GM19351 (cell line): ENCODE measurements around the gene ARID3B.
"Not testable (repeated sequence)": the region's sequence is repeated elsewhere in the genome, so short reads cannot be mapped to it uniquely, and the experiment has no call there.

Experiments used
- ATAC-seq: cut with Tn5 transposase; IDR thresholded peaks from one replicate; pipeline ENCODE4 v1.9.1; 2021; ENCODE audit warnings: mild to moderate bottlenecking, moderate library complexity; ENCODE audit not compliant: unreplicated experiment

ARID3B gene

DNA sequence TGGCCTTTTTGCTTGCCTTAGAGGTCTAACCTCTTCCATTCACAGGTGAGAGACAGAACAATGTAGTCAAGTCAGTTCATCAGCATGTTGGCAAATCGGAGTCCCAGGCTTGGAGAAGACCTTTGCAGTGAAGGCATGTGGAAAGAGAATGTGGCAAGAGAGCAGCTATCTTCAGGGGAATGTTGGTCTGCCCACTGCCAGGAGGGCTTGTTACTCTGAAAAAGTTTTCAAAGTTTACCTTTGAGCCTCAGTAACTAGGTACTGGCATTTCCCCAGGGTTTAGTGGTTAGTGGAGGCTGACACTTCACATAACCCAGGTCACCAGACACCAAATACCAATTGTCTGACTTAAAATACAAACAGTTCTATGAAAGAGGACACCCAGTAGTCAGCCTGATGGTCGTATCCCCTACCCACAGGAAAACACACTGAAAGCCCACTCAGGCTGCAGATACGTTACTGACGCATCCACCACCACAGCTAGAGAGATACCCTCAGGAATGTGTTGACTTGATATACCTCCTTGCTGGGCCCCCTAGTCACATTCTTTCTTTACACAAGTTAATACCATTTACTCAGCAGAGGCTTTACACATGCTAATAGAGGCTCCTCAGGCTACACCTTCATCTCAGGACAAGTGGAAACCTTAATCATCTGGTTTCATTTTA lies 9.7 kb upstream of the ARID3B start:
- no peak for ATAC-seq

DNA sequence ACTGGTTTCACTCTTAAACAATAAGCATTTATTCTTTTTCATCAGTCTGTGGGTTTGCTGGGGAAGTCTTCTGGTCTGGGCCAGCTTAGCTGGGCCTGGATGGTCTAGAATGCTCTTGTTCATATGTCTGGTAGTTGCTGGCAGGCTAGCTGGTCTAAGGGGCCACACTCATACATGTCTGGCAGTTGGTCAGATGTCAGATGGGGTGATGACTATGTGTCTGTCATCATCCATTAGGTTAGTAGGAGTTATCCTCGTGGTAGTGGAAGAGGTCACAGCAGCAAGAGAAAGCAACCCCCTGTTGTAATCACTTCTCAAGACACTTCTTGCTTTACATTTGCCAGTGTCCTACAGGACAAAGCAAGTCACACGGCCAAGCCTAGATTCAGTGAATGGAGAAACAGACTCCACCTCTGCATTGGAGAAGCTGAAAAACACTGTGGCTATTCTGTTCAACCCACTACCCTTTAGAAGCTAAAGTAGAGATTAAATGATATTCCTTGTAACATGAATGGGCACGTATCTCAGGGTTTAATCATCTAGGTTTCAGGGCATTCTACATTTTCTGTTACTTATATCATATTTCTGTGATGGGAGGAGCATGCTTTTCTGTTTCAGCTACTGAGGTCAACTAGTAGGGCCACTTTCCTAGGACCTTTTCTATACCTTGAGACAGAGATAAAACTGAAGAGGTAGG lies 5.5 kb upstream of the ARID3B start:
- no peak for ATAC-seq

DNA sequence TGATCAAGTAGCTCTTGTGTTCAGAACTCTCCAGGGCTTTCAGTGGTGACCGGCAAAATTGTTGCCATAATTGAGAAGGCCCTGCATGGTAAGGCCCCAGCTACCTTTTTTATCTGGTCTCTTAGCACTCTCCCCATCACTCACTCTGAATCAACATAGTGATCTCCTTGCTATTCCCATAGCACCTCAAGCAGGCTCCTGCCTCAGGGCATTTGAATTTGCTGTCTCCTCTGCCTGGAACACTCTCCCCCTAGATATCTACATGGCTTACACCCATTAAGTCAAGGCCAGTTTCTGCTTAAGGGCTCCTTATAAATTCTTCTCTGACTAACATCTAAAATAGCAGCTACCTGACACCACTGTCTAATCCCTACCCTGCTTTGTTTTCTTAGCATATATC lies 3.3 kb upstream of the ARID3B start:
- ATAC-seq, result no peak

DNA sequence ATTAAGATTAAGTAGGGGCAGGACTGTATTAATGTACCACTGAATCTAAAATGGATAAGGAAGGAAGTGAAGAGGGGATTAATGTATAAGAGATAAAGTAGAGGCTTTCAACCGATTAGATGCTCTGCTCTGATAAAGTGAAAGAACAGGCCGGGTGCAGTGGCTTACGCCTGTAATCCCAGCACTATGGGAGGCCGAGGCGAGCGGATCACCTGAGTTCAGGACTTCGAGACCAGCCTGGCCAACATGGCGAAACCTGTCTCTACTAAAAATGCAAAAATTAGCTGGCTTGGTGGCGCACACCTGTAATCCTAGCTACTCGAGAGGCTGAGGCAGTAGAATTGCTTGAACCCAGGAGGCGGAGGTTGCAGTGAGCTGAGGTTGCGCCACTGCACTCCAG lies 1.5 kb upstream of the ARID3B start:
- not testable (repeated sequence) for ATAC-seq

DNA sequence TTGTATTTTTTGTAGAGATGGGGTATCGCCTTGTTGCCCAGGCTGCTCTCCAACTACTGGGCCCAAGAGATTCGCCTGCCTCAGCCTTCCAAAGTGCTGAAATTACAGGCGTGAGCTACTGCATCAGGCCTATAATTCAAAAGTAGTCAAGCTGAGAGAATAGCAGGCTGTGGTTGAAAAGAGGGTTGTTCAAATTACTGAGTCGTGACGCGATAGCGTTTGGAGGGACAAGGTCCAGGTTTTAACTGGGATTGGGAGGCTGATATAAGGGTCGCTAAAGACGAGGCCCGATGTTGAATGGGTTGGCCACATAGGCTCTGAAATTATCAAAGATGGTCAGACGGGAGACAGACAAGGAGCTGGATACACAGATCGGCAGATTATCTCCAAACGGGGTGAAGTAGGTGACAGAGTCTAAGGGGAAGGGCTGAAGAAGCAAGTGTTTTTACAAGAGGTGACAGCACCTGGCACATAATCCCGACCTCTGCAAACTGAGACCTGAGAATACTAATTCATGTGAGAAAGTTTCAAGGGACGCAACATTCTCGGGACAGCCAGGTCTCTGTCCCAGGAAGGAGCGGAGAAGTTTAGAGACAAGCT lies 759 bp upstream of the ARID3B start:
- ATAC-seq, result peak; percentile 5

DNA sequence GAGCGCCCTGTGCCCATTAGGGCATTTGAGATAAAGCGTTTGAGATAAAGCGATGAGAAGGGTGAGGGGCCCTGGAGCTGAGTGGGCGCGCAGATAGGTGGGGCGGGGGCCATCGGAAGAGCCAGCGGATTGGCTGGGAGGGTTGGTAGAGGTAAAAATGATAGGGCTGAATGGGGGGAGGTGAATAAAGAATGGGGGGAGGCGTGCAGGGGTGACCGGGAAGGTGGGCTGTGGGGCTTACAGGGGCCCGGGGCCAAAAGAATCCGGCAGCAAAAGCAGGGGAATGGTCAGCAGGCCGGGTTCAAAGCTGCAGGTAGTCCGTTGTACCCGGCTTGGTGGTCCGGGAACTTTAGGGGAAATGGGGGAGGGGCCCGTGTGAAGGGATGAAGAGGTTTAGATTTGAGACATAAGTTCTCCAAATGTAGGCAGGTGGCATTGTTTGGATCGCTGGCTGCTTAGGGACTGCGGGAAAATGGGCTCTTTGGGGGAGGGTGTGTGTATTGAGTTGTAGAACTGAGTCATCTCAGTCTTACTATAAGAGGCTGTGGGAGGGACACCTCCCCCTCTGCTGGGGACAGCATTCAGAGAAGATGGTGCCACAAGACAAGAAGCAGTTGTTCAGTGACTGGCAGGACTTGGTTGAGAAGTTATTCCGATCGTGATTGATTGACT lies 610 bp downstream of the ARID3B start:
- peak; percentile 46 for ATAC-seq

DNA sequence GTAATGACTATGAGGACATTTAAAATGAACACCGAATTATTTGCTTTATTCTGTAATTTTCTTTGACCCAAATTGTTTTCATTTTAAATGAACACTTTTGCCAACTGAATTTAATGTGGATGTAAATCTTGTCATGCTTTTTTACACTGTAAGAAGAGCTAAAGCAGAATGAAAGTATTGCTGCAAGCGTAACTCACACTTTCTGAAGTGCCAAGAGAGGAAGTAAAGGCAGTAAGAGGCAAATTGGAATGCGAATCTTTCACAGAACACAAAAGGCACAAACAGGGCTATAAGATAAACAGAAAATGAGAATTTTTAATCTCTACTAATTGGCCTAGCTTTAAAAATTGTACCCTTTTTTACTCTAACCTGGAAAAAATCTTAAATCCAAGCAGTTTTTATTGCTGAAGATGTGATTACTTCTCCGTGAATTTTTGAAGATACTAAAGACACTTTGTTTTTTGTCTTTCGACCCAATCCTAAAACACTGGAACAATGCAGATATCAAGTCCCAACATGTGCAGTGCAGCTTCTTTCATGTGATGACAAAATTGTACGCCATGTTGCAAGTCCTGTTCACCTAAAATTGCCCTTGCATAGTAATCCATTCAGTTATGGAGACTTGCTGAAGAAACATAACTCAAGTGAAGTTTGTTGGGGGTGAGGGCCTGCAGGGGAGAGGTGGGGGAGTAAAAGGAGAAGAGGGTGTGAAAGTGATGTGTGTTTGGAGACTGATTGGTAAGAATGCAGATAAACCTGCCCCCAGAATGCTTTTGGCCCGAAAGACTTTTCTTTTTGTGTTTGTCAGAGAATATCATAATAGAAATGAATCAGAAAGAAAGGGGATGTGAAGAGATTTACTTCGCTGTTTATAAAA lies 1.4 kb downstream of the ARID3B start:
- ATAC-seq, result no peak

DNA sequence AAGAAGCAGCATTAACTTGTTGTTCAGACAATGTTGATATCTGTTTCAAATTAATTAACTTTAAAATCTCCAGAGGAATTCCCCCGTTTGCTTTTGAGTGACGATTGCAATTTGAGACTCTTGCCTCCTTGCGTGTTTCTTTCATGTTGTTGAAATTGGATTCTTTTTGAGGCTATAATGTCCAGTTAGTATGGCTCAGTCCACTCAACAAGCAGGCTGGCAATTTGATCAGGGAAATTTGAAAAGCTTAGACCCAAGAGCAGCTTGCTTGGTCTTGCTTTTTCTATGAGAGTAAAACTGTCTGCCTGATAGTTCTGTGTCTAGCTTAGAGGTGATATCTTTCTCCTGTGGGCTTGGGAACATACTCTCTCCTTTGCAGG lies 2.0 kb downstream of the ARID3B start:
- ATAC-seq, result no peak

DNA sequence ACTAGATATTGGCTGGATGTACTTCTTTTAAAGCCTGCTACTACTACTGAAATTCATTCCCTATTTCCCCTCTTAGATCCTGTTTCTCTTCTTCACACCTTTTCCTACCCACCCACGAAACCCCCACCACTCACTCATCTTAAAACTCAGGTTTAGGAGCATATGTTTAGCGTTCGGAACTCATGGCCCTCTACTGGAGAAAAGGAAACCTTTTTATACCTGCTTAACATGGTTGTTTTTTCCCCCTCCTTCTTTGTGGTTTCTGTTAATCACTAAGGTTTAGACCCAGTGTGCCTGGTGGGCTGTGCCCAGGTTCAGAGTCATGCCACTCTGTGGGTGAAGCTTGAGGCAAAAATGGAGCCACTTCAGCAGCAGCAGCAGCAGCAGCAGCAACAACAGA lies 2.6 kb downstream of the ARID3B start:
- ATAC-seq, result no peak

DNA sequence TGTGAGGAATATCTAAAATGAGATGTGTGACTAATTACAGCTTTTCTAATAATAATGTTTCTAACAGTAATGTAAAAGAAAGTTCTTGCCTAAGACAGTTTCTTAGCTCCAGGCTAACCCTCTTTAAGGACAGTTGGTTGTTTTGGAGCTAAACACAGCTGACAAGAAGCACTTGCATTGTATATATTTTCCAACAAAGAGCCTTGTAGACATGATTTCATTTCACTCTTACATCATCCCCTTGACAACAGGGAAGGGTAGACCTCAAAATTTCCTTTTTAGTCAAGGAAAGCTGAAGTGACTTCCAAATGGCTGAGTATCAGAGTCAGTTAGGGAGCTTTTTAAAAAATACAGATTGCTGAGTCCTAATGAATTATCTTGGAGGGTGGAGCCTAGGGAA lies 4.1 kb downstream of the ARID3B start:
- no peak for ATAC-seq

DNA sequence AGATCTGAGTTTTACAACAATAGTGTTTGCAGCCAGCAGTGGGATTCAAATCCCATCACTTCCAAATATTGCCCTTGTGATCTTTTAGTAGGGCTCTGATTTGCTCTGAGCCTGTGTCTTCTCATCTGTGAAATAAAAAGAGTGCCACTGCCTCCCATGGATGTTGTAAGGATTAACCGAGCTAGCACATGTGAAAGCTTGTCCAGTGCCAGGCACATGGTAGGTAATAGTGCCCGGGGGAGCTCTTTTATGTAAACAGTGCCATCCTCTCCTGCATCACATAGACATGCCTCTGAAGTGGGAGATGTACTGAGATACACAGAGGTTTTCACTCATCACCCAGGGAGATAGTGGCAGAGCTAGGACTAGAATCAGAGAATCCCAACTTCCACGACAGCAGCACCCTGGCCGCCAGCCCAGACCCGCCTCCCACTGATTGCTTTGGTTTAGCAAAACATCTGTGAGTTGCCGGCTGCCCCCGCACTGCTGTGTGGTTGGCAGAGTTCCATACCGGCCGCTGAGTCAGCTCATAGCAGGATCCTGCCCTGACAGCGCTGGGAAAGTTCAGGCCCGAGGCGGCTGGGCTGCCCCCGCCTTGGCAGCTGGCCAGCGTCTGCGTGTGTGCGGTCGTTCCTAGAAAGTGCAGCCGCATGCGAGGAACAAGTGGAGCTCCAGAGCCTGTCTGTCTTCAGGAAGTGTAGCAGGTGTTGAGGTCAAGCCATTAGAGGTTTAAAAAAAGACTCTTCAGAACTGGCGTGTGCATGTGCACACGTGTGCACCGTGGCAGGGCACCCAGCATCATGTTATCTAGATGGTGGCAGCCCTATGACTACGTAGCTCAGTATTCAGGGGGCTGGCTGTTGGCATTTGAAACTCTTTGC lies 5.0 kb downstream of the ARID3B start:
- ATAC-seq, result peak; percentile 53

DNA sequence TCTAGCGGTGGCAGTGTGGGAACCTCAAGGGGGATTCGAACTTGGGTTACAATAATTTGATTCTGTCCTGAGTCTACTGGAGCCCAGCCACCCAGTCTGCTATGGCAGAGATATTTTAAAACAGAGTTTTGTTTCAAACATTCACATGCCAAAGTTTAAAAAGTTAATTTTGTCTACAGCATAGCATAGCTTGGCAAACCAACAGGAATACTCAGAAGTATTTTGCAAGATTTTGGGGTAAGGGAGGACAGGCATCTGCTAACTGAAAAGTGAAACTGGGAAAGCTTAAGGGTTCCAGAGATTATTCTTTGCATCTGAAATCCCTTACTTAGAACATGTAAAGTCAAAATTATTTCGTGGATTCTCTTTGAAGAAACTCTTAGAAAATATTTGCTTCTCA lies 6.6 kb downstream of the ARID3B start:
- no peak for ATAC-seq

DNA sequence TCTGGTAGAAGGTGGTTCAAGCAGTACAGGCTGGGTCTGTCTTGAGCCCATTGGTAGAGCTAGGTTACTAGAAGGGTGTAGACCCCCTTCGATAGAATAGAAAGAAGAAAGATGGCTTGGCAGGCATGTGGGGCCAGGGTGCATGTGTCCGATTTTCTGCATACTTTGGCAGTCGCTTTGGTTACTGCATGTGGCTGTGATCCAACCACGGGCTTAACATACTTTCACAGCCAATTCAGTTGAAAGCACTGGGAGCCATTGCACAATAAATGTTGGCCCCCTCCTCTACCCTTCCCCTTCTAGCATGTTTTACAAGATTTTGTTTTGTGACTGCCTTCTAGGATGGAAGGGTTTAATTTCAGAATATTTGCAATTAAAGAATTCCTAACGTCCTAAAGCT lies 7.2 kb downstream of the ARID3B start:
- ATAC-seq, result no peak

DNA sequence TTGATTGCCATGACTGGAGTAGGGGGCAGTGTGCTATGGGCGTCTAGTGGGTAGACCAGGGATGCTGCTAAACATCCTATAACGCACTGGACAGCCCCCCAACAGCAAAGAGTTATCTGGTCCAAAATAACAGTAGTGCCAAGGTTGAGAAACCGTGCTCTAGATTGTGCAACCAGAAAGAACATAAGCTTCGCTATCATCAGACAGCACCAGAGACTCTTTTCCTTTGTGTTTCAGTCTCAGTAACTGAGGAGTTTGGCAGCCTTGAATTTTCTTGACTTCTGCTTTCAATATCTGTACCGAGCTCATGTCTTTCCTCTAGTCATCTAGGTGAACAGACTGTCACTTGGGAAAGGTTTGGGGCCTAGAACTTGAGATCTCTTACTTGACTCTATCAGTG lies 8.8 kb downstream of the ARID3B start:
- ATAC-seq, result no peak

DNA sequence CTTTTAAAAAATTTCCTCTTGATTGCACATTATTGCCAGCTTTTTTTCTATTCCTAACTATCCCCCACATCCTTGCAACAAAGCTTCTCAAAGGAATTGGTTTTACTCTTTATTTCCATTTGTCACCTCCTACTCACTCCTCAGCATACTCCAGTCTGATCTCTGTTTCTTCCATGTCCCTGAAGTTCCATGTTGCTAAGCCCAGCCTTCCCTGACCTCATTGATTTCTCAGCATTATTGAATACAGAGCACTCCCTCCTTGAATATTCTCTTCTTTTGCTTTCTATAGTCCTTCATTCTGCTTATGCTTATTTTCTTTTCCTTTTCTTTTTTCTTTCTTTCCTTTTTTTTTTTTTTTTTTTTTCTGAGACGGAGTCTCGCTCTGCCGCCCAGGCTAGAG lies 10.7 kb downstream of the ARID3B start:
- no peak for ATAC-seq

DNA sequence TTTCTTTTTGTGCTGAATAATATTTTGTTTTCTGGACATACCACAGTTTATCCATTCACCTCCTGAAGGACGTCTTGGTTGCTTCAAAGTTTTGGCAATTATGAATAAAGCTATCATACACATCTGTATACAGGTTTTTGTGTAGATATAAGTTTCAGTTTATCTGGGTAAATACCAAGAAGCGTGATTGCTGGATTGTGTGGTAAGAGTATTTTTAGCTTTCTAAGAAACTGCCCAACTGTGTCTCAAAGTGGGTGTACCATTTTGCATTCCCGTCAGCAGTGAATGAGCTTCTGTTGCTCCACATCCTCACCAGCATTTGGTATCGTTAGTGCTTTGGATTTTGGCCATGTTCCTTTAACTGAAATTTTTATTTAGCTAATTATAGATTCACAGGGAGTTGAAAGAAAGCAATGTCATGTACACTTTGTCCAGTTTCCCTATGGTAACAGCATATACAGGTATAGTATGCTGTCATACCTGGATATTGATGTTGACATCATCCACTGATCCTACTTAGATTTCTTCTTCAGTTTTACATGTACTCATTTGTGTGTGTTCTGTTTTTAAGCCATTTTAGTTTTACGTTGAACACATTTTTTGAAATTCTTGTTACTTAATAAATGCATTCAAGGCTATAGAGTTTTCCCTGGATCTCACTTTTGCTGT lies 11.9 kb downstream of the ARID3B start:
- ATAC-seq, result no peak

DNA sequence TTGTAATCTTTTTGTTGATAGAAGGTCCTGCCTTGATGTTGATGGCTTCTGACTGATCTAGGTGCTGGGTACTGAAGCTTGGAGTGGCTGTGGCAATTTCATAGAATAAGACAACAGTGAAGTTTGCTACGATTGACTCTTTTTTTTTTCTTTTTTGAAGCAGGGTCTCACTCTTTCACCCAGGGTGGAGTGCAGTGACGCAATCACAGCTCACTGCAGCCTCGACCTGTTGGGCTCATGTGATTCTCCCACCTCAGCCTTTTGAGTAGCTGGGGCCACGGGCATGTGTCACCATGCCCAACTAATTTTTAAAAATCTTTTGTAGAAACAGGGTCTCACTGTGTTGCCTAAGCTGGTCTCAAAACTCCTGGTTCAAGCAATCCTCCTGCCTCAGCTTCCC lies 14.2 kb downstream of the ARID3B start:
- ATAC-seq, result no peak

DNA sequence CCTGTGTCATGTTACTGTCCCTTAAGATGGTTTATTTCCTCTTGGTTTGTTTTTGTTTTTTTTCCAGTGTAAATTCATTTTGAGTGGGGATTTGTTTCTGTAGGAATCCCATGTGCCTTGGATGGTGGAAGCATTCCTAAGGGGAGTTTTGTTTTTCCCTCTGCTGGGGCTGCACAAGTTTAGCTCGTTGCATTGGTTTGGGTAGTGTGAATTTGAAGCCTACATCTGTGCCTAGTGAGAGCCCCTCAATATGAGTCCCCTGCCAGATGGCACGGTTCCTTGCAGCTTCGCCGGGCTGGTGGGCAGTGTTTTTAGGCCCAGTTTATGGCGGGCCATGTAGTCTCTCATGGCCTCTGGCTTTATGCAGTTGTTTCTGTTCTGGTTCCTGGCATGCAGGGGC lies 17.7 kb downstream of the ARID3B start:
- no peak for ATAC-seq

DNA sequence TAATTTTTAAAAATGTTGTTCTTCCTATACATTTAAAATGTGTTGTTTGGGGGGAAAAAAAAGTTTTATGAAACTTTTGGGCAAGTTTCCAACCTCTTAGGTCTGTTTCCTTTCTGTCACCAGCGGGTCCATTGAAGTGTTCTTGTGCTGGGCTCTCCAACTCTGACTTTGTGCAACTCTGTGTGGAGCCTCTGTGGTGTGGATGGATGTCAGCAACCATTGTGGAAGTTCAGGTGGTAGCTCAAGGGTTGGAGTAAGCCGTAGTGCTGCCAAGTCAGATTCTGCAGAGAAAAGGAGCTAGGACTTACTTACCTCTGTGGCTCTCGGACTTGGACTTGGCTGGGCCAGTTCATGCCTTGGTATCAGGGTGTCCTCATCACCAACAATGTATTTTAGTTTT lies 22.4 kb downstream of the ARID3B start:
- no peak for ATAC-seq
